DMS 273 treated with DMSO at 0.1 percent for 48 hours (cell line): ENCODE data around the gene PGF.

ENCODE experiments used
- DNase-seq: peaks from one replicate; lab custom pipeline; 2025; lab: John Stamatoyannopoulos, UW

Gene PGF

GRCh38 chr14:74956280-74957072, 1.1 kb upstream of the PGF start:
- DNase-seq, result no peak

- DNase-seq, result no peak
Measured at GRCh38 chr14:74956027-74956279, 556 bp upstream of the PGF start.

GRCh38 chr14:74954947-74955228, 509 bp downstream of the PGF start:
- DNase-seq, result no peak

- peak; percentile 70 for DNase-seq
Measured at GRCh38 chr14:74954232-74954946, 1.0 kb downstream of the PGF start.

- DNase-seq, result no peak
Measured at GRCh38 chr14:74953686-74954085, 1.7 kb downstream of the PGF start.

GRCh38 chr14:74952697-74953484, 2.5 kb downstream of the PGF start:
- DNase-seq, result peak; percentile 80

- no peak for DNase-seq
Measured at GRCh38 chr14:74952180-74952665, 3.2 kb downstream of the PGF start.

GRCh38 chr14:74951443-74952179, 3.8 kb downstream of the PGF start:
- DNase-seq, result no peak

- no peak for DNase-seq
Measured at GRCh38 chr14:74950795-74951442, 4.5 kb downstream of the PGF start.

GRCh38 chr14:74949859-74950573, 5.4 kb downstream of the PGF start:
- DNase-seq, result no peak

- no peak for DNase-seq
Measured at GRCh38 chr14:74949191-74949601, 6.2 kb downstream of the PGF start.

- DNase-seq, result no peak
Measured at GRCh38 chr14:74948228-74949175, 6.9 kb downstream of the PGF start.

- DNase-seq, result no peak
Measured at GRCh38 chr14:74947353-74948227, 7.8 kb downstream of the PGF start.

GRCh38 chr14:74946659-74947281, 8.6 kb downstream of the PGF start:
- no peak for DNase-seq

GRCh38 chr14:74945852-74946658, 9.3 kb downstream of the PGF start:
- DNase-seq, result no peak

GRCh38 chr14:74945261-74945851, 10.0 kb downstream of the PGF start:
- no peak for DNase-seq

- DNase-seq, result no peak
Measured at GRCh38 chr14:74942608-74943007, 12.8 kb downstream of the PGF start.
